NCI-H446 treated with DMSO at 0.1 percent for 48 hours (cell line): ENCODE data around the gene PHACTR4.
"Not testable (repeated sequence)": the region's sequence is repeated elsewhere in the genome, so short reads cannot be mapped to it uniquely, and the experiment has no call there.

Experiments
- DNase-seq: peaks from one replicate; lab custom pipeline; 2025; lab: John Stamatoyannopoulos, UW

Gene PHACTR4

DNA sequence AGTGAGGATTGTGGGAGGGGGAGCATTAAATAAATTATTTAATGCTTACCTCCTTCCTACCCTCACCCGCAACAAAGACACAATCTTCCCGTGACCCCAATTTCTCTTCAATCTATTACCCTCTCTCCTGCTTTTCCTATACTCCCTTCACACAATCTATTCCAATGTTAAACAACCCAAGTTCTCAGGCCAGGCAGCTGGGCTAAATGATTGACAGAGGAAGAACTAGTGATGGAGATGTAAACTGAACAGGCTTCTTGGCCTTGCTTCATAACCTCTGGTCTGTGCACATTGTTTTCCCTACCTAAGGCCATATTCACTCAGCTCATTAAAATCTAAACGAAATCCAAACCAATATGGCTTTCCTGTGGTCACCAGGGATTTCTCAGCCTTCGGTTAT is 132.4 kb downstream of the PHACTR4 start:
- DNase-seq: no peak

DNA sequence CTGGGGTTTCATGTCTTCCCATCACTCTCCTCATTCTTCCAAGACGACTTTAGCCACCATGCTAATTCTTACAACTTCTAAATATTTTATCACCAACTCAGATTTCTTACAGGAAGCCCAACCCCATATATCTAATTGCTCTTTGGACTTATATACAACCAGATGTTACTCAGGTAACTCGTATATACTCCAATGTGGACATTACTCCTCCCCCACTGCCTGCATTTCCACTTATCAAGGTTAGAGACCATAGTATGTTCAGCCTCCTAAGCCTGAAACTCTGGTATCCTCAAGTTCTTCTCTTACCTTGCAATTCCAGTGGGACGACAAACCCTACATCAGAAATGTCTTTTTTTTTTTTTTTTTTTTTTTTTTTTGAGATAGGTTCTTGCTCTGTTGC is 133.6 kb downstream of the PHACTR4 start:
- no peak for DNase-seq

DNA sequence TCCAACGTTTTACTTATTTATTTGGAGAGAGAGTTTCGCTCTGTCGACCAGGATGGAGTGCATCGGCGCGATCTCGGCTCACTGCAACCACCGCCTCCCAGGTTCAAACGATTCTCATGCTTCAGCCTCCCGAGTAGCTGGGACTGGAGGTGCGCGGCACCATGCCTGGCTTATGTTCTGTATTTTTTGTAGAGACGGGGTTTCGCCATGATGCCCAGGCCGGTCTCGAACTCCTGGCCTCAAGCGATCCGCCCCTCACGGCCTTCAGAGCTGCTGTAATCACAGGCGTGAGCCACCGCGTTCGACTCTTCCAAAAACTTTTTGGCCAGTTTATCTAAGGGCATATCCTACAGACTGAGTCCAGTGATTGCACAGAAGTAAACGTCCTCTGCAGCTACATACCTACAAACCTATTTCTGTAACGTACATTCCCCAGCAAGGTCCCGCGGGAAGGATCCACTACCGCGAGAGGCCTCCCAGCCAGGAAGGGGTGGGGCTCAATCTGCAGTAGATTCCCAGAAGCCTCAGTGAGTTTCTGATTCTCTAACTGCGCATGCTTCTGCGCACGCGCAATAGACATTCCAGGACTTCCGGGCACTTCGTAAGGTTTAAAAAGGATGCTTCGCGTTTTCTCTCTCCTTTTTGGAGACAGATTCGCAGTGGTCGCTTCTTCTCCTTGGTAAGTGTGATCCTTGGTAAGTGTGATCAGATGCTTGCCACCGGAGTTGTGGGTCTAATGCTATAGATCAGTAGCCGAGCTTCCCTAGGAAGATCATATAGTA is 136.1 kb downstream of the PHACTR4 start, which contains the start of gene RCC1:
TSS of gene RCC1 (plus strand) at position 638 of the 782 bp plus-strand sequence. CDS start 23,824 bp downstream, outside the sequence.
- peak; percentile 98 for DNase-seq

DNA sequence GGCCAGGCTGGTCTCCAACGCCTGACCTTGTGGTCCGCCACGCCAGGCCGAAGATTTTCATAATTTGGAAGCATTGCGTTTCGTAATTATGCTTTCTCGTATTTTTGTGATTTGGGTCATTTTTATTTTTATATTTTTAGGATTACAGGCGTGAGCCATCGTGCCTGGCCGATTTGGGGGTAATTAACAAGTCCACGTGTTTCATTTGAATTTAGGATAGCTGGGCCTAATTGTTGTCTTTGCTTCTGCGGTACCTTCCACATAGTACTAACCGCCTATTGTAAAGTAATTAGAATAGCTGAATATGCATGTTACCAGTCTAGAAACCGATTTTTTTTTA is 137.3 kb downstream of the PHACTR4 start:
- DNase-seq: no peak

DNA sequence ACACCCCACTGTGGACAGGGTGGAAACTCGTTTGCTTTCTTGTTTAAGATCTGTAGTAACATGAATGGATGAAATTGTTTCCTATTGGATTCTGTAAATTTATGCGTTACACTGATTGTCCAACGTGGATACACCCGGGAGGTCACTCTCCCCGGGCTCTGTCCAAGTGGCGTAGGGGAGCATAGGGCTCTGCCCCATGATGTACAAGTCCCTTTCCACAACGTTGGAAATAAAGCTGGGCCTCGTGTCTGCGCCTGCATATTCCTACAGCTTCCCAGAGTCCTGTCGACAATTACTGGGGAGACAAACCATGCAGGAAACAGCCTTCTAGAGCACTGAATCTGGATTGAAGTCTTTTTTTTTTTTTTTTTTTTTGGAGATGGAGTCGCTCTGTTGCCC is 137.7 kb downstream of the PHACTR4 start:
- no peak for DNase-seq

DNA sequence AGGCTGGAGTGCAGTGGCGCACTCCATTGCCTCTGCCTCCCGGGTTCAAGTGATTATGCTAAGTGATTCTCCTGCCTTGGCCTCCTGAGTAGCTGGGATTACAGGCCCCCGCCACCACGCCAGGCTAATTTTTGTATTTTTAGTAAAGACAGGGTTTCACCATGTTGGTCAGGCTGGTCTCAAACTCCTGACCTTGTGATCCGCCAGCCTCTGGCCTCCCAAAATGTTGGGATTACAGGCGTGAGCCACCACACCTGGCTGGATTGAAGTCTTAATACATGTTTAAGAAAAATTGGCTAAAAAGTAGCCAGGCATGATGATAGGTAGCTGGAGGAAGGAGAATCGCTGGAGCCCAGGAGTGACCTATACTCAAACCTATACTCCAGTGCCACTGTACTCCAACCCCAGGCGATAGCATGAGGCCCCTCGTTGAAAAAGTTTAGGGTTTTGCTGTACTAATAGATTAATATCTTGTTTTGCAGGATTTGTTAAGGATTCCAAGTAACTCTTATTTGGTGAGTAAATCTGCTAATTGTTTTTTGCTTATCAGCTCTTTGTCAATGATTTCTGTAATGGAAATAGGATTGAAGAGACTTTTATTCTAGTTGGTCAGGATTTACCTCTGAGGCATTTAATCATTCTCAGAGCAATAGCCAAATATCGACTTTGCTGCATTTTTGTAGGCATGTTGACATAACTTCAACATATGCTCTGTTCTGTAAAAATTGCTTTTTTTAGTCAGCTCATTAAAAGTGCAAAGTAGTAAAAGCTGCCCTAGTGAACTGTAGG is 138.3 kb downstream of the PHACTR4 start:
- no peak for DNase-seq

DNA sequence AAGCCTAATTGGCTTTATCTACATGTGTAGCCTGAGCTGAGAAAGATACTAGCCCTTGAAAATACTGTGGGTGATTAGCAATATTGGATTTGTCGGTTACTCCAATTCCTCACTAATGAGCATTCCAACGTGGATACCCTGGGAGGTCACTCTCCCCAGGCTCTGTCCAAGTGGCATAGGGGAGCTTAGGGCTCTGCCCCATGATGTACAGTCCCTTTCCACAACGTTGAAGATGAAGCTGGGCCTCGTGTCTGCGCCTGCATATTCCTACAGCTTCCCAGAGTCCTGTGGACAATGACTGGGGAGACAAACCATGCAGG is 138.9 kb downstream of the PHACTR4 start:
- DNase-seq: no peak

DNA sequence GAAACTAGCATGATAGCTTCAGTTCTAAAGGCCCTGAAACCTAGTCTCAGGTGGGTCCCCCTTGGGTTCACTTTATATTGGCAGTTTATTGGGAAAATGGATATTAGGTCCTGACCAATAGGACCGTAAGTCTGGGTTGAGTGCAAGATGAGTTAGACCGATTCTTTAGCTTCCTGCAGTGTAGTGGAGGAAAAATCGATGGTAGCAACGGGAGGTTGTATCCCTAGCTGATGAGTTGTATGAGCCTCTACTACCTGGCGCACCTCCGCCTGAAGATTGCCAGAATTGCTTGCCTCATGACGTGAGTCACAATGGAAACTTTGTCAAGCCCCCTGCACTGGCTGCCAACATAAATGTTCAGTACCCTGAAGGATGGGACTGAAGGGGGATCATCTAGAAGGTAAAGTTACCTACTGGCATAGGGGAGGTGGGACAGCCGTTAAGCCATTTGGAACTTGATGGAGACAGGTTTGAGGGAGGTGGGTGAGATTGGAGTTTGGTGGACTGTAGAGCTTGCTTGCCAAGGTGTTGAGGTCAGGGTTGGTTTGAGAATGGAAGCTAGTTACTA is 140.2 kb downstream of the PHACTR4 start:
- DNase-seq: no peak

DNA sequence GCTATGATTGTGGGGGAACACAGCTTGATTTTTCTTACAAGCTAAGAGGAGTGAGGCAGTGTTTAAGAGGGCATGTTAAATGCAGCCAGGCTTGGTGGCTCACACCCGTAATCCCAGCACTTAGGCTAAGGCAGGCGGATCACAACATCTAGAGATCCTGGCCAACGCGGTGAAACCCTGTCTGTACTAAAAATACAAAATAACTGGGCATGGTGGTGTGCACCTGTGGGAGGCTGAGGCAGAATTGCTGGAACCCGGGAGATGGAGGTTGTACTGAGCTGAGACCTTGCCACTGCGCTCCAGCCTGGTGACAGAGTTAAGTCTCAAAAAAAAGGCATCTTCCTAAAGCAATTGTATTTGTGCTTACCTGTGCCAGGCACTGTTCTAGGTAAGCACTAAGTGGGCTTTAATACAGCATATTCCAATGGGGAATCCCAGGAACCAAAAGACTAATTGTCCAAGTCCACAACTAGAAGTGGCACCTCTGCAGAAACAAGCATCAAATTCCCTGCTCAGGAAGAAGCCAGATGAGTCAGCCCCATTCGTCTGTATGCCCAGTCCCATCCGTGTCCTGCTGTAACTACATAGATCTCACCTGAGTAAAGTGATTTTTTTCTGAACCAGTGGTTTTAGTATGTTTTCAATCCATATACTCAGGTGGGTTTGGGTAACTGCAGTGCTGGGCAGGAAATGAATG is 140.9 kb downstream of the PHACTR4 start:
- no peak for DNase-seq

DNA sequence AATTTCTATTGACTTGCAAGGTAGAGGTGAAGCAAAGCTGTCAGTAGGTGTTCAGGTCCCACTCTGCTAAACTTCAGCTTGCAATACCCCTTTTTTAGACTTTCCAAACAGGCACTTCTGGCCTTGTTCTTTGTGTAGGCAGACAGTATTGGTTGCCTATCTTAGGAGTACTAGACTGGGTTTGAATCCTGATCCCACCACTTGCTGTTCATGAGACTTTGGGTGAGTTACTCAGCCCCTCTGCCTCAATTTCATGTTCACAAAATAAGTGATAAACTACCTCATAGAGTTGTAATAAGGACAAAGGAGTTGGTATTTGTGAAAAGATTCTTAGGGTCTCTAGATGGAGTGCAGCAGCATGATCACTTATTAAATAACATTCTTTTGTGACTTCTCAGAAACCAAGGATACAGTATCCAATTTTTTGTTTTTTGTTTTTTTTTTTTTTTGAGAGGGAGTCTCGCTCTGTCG is 141.5 kb downstream of the PHACTR4 start:
- no peak for DNase-seq

DNA sequence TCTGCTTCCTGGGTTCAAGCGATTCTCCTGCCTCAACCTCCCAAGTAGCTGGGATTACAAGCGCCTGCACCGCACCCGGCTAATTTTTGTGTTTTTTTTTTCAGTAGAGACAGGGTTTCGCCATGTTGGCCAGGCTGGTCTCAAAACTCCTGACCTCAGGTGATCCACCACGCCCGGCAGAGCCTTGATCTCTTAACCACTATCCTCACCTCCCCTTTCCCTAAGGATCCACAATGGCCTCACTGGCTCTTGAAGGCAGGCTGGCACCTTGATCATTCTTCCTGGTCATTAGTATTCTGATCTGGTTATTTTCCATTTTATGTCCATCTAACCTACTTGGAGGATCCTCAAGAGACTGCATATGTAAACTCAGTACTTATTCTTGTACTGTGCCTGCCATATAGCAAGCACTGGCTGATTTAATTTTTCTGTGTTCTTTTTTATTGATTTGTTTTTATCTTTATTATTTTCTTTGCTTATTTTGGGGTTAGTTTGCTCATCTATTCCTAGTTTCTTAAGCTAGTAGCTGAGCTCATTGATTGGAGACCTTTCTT is 142.6 kb downstream of the PHACTR4 start:
- no peak for DNase-seq

DNA sequence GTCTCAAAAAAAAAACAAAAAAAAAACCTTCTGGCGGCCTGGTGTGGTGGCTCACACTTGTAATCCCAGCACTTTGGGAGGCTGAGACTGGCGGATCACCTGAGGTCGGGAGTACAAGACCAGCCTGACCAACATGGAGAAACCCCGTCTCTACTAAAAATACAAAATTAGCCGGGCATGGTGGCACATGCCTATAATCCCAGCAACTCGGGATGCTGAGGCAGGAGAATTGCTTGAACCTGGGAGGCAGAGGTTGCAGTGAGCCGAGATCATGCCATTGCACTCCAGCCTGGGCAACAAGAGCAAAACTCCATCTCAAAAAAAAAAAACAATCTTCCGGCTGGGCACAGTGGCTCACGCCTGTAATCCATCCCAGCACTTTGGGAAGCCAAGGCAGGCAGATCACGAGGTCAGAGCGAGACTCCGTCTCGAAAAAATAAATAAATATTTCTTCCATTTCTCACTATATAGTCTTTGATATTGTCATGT is 144.9 kb downstream of the PHACTR4 start:
- not testable (repeated sequence) for DNase-seq

DNA sequence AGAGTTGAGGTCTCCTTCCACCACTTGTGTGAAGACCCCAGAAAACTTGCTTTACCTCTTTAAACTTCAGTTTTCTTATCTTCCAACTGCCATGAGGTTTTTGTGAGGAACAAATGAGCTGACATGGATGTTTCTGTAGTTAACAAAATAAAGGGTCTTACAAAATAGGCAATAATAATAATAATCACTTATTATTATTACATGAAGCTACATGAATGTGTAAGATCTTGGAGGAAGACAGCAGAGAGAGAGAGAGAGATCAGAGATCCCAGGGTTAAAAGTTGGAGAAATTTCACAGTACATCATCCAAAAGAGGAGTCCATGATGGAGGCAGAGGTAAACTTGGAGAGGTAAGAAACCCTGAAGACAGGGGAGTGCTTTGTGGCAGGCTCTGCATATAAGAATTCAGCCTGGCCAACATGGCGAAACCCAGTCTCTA is 147.0 kb downstream of the PHACTR4 start:
- no peak for DNase-seq

DNA sequence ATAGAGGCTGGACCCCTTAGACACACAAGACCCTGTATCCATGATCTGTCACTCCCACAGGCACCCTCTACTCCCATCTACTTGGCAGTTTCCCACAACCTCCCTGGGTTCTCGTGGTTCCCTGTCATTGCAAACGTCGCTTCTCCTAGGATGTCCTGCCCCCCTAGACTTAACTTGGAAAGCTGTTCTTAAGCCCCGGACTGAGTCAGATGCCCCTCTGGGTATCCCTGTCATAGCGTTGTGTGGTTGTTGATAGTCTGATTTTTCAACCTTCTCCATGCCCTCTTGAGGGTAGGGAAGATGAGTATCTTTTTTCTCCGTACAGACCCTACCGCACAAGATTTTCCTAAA is 148.1 kb downstream of the PHACTR4 start:
- DNase-seq: peak; percentile 65

DNA sequence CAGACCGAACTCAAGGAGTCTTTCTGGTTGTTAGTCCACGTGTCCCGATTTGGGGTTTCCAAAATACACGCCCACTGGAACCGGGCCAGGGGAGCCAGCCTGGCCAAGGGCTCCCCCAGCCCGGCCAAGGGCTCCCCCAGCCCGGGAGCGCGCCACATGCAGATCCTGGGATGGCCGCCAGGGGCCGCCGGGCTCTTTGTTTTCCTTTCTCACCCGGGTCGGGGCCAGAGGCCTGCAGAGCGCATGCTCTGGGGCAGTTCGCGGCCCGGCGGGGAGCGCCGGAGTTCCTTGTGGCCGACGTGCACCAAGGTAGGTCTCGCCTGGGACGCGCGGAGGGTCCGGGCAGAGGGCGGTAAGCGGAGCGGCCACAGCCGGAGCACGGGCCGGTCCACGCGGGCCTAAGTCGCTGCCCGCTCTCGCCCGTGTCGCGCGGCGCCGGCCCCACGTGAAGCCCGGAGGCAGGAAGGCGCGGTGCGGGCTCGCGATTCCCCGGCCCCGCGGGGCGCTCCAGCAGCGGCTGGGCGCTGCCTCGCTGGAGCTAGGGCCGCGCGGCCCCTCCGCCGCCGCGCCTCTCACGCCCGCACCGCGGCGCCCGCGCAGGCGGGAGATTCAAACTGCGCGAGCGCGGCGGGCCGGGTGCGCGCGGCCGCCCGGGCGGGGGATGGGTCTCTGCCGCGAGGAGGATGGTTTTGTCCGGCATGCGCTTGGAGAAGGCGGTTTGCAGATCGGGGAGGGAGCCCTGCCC is 148.6 kb downstream of the PHACTR4 start:
- DNase-seq: peak; percentile 66

DNA sequence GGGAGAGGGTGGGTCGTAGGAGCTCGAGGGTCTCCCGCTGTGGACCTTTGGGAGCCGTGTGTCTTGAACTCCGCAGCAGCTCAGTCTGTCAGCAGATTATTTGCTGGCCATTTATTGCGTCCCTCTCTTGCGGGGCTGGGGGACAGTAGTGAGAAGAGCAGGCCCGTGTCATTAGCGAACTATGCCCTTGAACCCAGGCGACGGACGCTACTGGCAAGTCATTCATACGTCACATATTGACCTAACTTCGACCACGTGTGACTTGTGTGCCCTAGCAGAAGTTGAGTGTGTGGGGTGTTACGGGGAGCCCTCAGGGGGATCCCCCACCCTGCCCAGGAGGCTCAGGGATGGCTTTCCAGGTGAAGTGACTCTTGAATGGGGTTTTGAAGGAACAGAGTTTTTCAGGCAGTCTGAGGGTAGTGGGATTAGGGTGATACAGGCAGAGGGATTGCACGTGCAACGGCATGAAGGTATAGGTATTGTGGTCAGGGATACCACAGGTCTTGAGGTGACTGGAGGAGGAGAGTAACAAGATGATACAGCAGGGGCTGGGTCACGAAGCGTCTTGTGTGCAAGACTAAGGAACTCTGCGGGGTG is 149.3 kb downstream of the PHACTR4 start:
- no peak for DNase-seq

DNA sequence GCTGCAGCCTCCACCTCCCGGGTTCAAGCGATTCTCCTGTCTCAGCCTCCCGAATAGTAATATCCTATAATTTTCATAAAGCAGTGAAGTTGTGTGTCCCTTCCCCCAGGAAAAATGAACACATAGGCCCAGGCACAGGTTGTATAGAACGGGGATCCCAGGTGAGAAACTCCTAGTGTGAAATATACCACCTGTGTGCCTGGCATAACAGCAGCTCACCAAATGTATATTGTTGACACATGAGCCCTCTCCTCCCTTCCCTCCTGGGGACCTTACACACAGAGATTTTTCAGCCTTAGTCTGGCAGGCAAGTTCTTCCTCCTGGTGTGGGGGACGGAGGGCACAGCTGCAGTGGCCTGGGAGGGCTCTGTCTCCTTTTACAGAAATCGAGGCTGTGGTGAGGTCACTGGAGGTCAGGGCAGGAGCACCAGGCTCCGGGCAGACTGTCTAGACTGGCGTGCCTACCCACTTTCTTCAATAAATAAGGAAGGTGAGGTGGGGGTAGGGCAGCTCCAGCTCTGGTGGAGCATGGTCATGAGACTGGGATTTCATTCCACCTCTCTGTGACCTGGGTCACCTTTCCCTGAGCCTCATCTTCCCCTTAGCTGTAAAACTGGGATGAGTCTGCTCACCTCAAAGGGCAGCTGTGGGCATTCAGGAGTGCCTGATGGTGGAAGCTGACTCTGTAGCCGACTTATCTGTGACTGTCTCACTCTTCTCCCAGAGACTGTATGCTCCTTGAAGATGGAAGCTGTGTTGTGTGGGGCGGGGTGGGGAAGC is 150.6 kb downstream of the PHACTR4 start:
- DNase-seq: no peak

DNA sequence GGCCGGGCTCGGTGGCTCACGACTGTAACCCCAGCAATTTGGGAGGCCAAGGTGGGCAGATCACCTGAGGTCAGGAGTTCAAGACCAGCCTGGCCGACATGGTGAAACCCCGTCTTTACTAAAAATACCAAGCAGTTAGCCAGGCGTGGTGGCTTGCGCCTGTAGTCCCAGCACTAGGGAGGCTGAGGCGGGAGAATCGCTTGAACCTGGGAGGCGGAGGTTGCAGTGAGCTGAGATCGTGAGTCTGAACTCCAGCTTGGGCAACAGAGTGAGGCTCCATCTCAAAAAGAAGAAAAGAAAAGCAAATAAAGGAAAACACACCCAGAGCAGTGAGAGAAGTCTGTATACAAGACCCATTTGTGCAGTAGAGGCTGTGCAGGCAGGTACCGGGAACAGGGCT is 151.3 kb downstream of the PHACTR4 start:
- DNase-seq: not testable (repeated sequence)

DNA sequence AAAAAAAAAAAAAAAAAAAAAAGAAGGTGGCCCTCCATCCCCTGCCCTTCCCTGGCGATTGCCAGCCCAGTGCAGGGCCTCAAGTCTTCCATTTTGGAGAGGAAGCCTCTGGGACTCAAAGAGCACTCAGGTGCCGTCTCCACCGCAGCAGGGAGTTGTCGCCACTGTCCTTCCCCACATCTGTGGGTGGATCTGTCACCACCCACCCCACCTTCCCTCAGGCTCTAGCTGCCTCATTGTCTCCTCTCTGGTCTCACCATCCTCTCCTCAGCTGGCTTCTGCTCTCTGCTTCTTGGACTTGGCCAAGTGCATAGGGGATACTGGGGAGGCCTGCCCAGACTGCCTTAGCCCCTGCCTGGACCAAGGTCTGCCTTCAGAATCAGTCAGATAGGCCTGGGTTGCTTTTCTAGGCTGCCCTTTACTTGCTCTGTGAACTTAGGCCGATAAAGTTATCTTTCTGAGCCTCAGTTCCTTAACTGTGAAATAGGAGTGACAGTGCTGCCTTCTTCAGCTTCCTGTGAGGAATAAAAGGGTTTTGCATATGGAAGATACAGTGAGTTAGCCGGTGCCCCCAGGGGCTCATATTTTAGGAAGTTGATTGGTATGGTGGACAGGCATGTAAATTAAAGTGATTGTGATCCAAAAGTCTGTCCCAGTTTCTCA is 152.1 kb downstream of the PHACTR4 start:
- no peak for DNase-seq

DNA sequence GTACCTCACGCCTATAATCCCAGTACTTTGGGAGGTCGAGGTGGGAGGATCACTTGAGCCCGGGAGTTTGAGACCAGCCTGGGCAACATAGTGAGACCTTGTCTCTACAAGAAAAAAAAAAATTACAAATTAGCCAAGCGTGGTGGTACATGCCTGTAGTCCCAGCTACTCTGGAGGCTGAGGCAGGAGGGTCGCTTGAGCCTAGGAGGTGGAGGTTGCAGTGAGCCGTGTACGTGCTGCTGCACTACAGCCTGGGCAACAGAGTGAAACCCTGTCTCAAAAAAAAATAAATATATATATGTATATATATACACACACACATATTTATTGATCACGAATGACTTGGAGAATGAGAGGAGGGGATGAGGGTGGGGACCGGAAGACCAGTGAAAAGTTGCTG is 153.0 kb downstream of the PHACTR4 start:
- DNase-seq: not testable (repeated sequence)
